GM10266 (cell line): ENCODE results near the gene SLC38A10.

Source experiments
- DNase-seq: peaks from one replicate; pipeline ENCODE4 v3.0.0; 2012; ENCODE audit errors: extremely low spot score
- TF ChIP-seq, protein P1 (sequence below): IDR thresholded peaks from 2 replicates; pipeline ENCODE4 v1.5.1; 2012; ENCODE audit warnings: mild to moderate bottlenecking, low read depth; ENCODE audit not compliant: control insufficient read depth, insufficient read depth; ENCODE audit errors: missing control alignments

The SLC38A10 gene

DNA sequence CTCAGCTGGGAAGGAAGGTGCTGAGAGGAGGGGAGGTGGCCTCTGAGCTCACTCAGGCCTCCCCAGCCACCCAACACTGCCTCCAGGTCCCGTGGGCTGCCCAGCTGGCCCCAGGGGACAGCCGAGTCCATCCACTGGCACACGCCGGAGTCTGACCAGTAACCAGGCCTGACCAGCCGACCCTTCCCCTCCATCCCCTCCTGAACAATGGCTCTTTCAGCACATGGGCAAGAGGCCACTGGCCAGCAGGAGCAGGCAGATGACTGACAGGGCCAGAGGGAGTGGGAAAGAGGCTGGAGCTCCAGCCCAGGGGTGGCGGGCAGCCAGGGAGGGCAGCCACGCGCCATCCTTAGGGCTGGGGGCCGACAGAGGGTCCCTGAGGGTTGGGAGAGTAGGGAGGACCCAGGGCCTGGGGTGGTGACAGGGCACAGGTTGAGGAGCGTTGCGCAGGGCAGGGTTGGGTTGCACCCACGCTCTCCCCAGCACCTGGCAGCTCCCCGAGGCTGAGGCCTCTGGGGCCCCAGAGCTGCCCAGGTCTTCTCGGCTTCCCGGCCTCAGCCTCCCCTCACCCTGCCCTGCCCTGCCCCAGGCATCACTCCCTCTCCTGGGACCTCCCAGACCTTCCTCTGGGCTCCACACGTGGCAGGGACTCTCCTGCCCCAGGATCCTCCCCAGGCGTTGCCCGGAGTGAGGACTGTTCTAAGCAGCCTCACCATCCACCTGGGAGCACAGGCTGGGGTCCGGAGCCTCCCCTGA lies 20.2 kb upstream of the SLC38A10 start:
- TF ChIP-seq, protein P1, sequence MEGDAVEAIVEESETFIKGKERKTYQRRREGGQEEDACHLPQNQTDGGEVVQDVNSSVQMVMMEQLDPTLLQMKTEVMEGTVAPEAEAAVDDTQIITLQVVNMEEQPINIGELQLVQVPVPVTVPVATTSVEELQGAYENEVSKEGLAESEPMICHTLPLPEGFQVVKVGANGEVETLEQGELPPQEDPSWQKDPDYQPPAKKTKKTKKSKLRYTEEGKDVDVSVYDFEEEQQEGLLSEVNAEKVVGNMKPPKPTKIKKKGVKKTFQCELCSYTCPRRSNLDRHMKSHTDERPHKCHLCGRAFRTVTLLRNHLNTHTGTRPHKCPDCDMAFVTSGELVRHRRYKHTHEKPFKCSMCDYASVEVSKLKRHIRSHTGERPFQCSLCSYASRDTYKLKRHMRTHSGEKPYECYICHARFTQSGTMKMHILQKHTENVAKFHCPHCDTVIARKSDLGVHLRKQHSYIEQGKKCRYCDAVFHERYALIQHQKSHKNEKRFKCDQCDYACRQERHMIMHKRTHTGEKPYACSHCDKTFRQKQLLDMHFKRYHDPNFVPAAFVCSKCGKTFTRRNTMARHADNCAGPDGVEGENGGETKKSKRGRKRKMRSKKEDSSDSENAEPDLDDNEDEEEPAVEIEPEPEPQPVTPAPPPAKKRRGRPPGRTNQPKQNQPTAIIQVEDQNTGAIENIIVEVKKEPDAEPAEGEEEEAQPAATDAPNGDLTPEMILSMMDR: no peak
- DNase-seq: no peak

DNA sequence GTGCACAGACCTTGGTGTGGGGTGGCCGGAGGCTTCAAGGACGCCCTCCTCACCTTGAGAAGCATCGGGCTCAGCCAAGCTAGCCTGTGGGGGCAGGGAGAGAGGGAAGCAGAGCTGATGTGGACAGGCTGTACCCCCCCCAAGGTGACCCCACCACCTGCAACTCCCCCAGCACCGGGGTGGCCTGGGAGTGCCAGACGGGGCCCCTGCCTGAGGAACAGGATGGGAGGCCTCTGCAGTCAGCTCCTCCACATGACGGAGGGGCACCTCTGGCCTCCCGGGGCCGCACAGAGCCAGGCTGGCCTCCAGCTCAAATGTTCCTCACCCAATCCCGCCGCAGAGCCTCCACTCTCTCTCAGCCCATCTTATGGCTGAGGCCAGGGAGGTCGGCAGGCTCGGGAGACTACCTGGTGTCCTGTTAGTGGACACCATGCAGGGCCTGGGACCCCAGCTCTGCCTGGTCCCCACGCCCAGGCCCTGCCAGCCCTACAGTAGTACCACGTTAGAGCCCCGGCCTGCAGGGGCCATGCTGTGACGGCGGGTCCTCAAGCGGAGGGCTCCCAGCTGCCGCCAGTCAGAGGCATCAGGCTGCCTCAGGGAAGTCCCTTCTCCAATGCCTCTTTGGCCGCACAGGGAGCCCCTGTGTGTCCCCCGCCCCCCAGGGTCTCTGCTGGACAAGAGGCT lies 19.4 kb upstream of the SLC38A10 start:
- DNase-seq: no peak
- TF ChIP-seq, protein P1: no peak

- TF ChIP-seq, protein P1: no peak
- DNase-seq: no peak
Observed at GRCh38 chr17:81313776-81314397, 18.8 kb upstream of the SLC38A10 start.

GRCh38 chr17:81312624-81313325 lies 17.7 kb upstream of the SLC38A10 start:
- DNase-seq: no peak
- TF ChIP-seq, protein P1: no peak

DNA sequence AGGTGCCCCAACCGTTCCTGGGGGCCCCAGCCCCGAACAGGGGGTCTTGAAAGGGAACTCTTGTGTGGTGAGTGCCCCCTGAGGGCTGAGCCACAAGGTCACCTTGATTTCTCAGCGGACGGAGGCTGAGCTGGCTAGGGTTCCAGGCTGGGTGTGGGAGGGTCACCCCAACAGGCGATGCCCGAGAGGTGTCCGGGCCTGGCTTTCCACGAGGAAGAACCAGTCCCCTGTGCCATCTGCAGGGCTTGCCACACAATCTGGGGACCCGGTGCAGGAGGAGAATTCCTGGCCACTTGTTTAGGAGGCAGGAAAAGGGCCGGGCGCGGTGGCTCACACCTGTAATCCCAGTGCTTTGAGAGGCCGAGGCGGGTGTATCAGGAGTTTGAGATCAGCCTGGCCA lies 16.8 kb upstream of the SLC38A10 start:
- no peak for DNase-seq
- TF ChIP-seq, protein P1: no peak

- DNase-seq: no peak
- TF ChIP-seq, protein P1: no peak
Observed at GRCh38 chr17:81310949-81311550, 15.9 kb upstream of the SLC38A10 start.
